Measurements from ENCODE around the gene TOX3. TPM values are rescaled to one million over a fixed set of nuclear protein-coding genes. Genes with fewer than 3 reads are reported as not detected.

Gene TOX3
- total RNA-seq, 1 experiment from 2014 or later, result 16.6 TPM

DNA sequence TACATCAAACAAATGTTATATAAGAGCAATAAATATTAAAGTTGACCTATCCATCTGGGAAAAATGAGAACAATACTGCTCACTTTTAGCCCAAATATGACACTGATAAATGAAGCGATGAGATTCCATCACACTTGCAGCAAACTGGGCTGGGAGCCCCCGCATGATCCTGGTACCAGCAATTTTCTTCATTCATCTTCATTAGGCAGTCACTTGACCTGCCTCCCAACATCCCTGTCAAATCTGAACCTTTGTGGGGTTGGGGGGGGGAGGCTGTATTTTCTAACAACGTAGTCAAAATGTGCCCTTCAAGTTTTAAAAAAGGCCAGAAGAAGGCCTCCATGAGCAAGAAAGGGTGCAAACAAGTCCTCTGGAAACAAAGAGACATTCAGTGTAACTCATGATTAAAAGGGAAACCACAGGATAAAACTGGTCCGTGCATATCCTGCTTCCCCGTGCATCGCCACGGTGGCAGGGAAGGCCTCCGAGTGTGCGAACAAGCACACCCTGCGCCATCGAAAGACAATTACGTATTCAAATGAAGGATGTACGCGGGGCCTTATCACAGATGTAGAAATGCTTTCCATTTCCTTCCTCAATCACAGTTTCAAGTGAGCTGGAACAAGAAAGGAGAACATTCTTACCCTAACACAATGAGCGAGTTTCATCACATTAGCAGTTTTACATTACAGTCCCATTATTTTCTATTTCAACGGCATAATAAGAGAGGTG lies 48.4 kb downstream of the TOX3 start:
- TF ChIP-seq, protein P1, sequence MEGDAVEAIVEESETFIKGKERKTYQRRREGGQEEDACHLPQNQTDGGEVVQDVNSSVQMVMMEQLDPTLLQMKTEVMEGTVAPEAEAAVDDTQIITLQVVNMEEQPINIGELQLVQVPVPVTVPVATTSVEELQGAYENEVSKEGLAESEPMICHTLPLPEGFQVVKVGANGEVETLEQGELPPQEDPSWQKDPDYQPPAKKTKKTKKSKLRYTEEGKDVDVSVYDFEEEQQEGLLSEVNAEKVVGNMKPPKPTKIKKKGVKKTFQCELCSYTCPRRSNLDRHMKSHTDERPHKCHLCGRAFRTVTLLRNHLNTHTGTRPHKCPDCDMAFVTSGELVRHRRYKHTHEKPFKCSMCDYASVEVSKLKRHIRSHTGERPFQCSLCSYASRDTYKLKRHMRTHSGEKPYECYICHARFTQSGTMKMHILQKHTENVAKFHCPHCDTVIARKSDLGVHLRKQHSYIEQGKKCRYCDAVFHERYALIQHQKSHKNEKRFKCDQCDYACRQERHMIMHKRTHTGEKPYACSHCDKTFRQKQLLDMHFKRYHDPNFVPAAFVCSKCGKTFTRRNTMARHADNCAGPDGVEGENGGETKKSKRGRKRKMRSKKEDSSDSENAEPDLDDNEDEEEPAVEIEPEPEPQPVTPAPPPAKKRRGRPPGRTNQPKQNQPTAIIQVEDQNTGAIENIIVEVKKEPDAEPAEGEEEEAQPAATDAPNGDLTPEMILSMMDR (conservative IDR thresholded peaks at IDR 0.05; ENCODE audit: low read depth, low read length), result no peak
- no peak for TF ChIP-seq EZH2 (IDR thresholded peaks at IDR 0.05; ENCODE audit: borderline replicate concordance, low read depth, low read length, poor library complexity, severe bottlenecking)
- no TSS peak for BruUV-seq (replicated peaks)
- no peaks in the 10 kb centered on the region for H3K9me3 ChIP-seq (ENCODE audit: low read depth, low read length, poor library complexity, severe bottlenecking)
- intact Hi-C loops (cut with micrococcal nuclease; ENCODE audit: unreplicated experiment), result loop anchor here (2.0 kb wide), 1 partner anchor 48 kb away; no protein-coding TSS in a partner anchor
- H3K4me3 ChIP-seq (ENCODE audit: low read depth, low read length, poor library complexity, severe bottlenecking), result peak overlapping the region; percentile 17
- H3K36me3 ChIP-seq (ENCODE audit: insufficient read depth, low read length, poor library complexity, severe bottlenecking), result no peaks in the 10 kb centered on the region
- peaks cover 61% of the 10 kb centered on the region for H3K4me1 ChIP-seq (ENCODE audit: insufficient read depth, low read length, poor library complexity, severe bottlenecking)
- POLR2A ChIA-PET (ENCODE audit: low non-redundant PET), result no interaction called here
- no peaks in the 10 kb centered on the region for H3K27me3 ChIP-seq (replicated peaks; ENCODE audit: insufficient read depth, low read depth, low read length, poor library complexity)
- H3K27ac ChIP-seq (ENCODE audit: low read depth, low read length, poor library complexity, severe bottlenecking), result peak overlapping the region; percentile 78
- peak; percentile 91 for DNase-seq (ENCODE audit: low spot score)
- CTCF ChIA-PET, result no interaction called here

DNA sequence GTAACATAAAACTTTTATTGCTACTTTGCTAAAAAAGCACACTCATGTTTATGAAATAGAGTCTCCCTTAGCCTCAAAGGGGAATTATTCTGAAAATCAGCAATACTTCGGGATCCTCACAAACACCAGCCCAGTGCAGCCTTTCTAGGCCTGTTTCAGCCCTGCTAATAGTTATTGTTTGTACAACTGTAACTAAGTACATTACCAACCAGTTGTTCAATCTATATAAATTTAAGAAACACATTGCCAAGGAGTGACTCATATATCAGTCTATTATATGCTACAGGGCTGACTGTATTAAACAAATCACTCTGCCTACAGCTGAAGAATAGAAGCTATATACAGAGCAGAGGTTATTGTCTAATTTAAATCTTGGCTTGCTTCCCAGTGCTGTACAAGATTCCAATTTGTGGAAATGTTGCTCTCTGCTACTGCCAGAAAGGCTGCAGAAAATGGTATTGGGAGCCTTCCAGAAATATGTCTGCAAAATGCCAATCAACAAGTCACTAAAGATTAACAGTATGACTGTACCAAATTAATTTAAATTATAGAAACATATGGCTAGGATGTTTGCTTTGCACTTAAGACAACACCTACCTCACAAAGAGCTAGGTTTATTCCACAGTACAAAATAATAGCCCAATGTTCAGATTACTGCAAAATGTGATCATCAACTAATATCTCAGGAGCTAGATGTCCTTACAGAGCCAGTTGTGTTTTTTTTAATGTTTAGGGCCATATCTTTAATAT lies 49.7 kb downstream of the TOX3 start:
- H3K36me3 ChIP-seq (ENCODE audit: insufficient read depth, low read length, poor library complexity, severe bottlenecking), result no peaks in the 10 kb centered on the region
- no peak overlapping the region for H3K4me3 ChIP-seq (ENCODE audit: low read depth, low read length, poor library complexity, severe bottlenecking)
- intact Hi-C loops (cut with micrococcal nuclease; ENCODE audit: unreplicated experiment), result loop anchor here (2.0 kb wide), 1 partner anchor 48 kb away; no protein-coding TSS in a partner anchor
- peak; percentile 94 for DNase-seq (ENCODE audit: low spot score)
- POLR2A ChIA-PET (ENCODE audit: low non-redundant PET), result no interaction called here
- TF ChIP-seq EZH2 (IDR thresholded peaks at IDR 0.05; ENCODE audit: borderline replicate concordance, low read depth, low read length, poor library complexity, severe bottlenecking), result no peak
- TF ChIP-seq, protein P1 (conservative IDR thresholded peaks at IDR 0.05; ENCODE audit: low read depth, low read length), result no peak
- H3K4me1 ChIP-seq (ENCODE audit: insufficient read depth, low read length, poor library complexity, severe bottlenecking), result peaks cover 61% of the 10 kb centered on the region
- H3K27ac ChIP-seq (ENCODE audit: low read depth, low read length, poor library complexity, severe bottlenecking), result peak overlapping the region; percentile 78
- CTCF ChIA-PET, result no interaction called here
- peaks cover 3% of the 10 kb centered on the region for H3K27me3 ChIP-seq (replicated peaks; ENCODE audit: insufficient read depth, low read depth, low read length, poor library complexity)
- no peaks in the 10 kb centered on the region for H3K9me3 ChIP-seq (ENCODE audit: low read depth, low read length, poor library complexity, severe bottlenecking)
- BruUV-seq (replicated peaks), result no TSS peak

DNA sequence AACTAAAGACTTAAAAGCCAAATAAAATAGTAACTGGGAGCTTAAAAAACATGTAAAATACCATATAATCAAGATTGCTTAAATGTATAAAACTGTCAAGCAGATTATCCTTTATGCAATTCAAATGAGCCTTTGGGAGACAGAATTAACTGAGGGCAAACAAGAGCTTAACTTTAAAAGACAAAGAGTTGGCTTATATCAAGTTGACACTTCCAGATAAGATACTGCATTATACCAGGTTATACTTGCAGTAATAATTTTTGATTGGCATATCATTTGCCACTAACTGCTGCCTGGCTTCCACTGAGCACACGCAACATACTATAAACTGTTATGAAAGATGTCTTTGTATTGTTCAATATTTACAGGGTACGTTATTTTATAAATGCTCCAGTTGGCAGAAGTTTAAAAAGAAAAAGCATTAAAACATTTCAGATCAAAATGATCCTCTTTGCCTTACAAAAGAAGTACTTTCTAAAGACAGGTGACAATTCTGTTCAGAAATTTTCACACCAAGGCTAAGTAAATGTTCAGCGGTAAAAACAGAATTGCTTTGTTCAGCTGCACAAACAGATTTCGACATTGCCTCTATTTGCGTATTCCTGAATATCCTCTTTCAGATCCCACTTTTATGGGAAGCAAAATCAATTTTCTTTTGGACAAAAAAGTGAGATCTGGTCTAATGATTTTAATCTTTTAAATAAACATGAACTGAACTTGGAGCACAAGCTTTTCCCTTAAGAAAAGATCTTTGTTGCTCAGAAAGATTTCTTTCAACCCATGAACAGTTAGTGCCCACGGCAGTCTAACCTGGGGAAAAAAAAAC lies 50.7 kb downstream of the TOX3 start:
- H3K27me3 ChIP-seq (replicated peaks; ENCODE audit: insufficient read depth, low read depth, low read length, poor library complexity), result peaks cover 3% of the 10 kb centered on the region
- H3K36me3 ChIP-seq (ENCODE audit: insufficient read depth, low read length, poor library complexity, severe bottlenecking), result no peaks in the 10 kb centered on the region
- DNase-seq (ENCODE audit: low spot score), result peak; percentile 36
- TF ChIP-seq, protein P1 (conservative IDR thresholded peaks at IDR 0.05; ENCODE audit: low read depth, low read length), result no peak
- TF ChIP-seq EZH2 (IDR thresholded peaks at IDR 0.05; ENCODE audit: borderline replicate concordance, low read depth, low read length, poor library complexity, severe bottlenecking), result no peak
- H3K27ac ChIP-seq (ENCODE audit: low read depth, low read length, poor library complexity, severe bottlenecking), result peak overlapping the region; percentile 12
- ChIA-PET CTCF (no interaction called here), POLR2A (ENCODE audit: low non-redundant PET) (no interaction called here)
- intact Hi-C loops (cut with micrococcal nuclease; ENCODE audit: unreplicated experiment), result loop anchor here (2.0 kb wide), 1 partner anchor 49 kb away; no protein-coding TSS in a partner anchor
- no peak overlapping the region for H3K4me3 ChIP-seq (ENCODE audit: low read depth, low read length, poor library complexity, severe bottlenecking)
- peaks cover 57% of the 10 kb centered on the region for H3K4me1 ChIP-seq (ENCODE audit: insufficient read depth, low read length, poor library complexity, severe bottlenecking)
- no peaks in the 10 kb centered on the region for H3K9me3 ChIP-seq (ENCODE audit: low read depth, low read length, poor library complexity, severe bottlenecking)
- BruUV-seq (replicated peaks), result no TSS peak
